ENCODE results near the gene KRTAP10-3. TPM values are rescaled to one million over a fixed set of nuclear protein-coding genes. Genes with fewer than 3 reads are reported as not detected.

KRTAP10-3 gene
- total and polyA plus RNA-seq, 7 donors: not detected

- intact Hi-C loops (cut with DNase I): loop anchor here (5.0 to 10.0 kb wide), 3 partner anchors 281 to 421 kb away; no protein-coding TSS in a partner anchor
- H3K9me3 ChIP-seq: no peaks in the 10 kb centered on the region
- no peak for TF ChIP-seq CTCF (IDR thresholded peaks at IDR 0.05)
- ATAC-seq: no peak
- 87 to 88% (median 87%) methylated on average over 7 of the region's 7 CpGs for WGBS, 3 donors
- H3K4me3 ChIP-seq: no peak overlapping the region
- DNase-seq: peak in 1 of 2 donors; percentile 39
- H3K27me3 ChIP-seq (ENCODE audit: insufficient read depth in 3 of 3, low read length in 2 of 3): peaks cover 0 to 44% (median 9%) of the 10 kb centered on the region in 3 donors
- no peaks in the 10 kb centered on the region for H3K36me3 ChIP-seq (ENCODE audit: insufficient read depth in 1 of 2, low read depth in 1 of 2)
- H3K4me1 ChIP-seq: no peaks in the 10 kb centered on the region
- no peak overlapping the region for H3K27ac ChIP-seq
Observed at GRCh38 chr21:44514218-44514520, 44.4 kb downstream of the KRTAP10-3 start.

GRCh38 chr21:44513389-44514217 is 45.0 kb downstream of the KRTAP10-3 start:
- DNase-seq: peak in 1 of 2 donors; percentile 28
- Histone ChIP-seq H3K27ac (no peak overlapping the region), H3K36me3 (ENCODE audit: insufficient read depth in 1 of 2, low read depth in 1 of 2) (no peaks in the 10 kb centered on the region), H3K27me3 (ENCODE audit: insufficient read depth in 3 of 3, low read length in 2 of 3) (peaks cover 0 to 46% (median 8%) of the 10 kb centered on the region in 3 donors), H3K9me3 (no peaks in the 10 kb centered on the region), H3K4me3 (no peak overlapping the region), H3K4me1 (no peaks in the 10 kb centered on the region)
- intact Hi-C loops (cut with DNase I): loop anchor here (5.0 to 10.0 kb wide), 3 partner anchors 281 to 421 kb away; no protein-coding TSS in a partner anchor
- 46 to 56% (median 50%) methylated on average over 14 to 15 of the region's 15 CpGs for WGBS, 3 donors
- no peak for ATAC-seq
- no peak for TF ChIP-seq CTCF (IDR thresholded peaks at IDR 0.05)

GRCh38 chr21:44512496-44513388 is 45.9 kb downstream of the KRTAP10-3 start:
- ATAC-seq (no peak), DNase-seq (peak in 1 of 2 donors; percentile 26)
- no peaks in the 10 kb centered on the region for H3K36me3 ChIP-seq (ENCODE audit: insufficient read depth in 1 of 2, low read depth in 1 of 2)
- no peak overlapping the region for H3K4me3 ChIP-seq
- no peak overlapping the region for H3K27ac ChIP-seq
- no peak for TF ChIP-seq CTCF (IDR thresholded peaks at IDR 0.05)
- WGBS, 3 donors: 62 to 67% (median 66%) methylated on average over 21 of the region's 21 CpGs
- no peaks in the 10 kb centered on the region for H3K4me1 ChIP-seq
- intact Hi-C loops (cut with DNase I): loop anchor here (5.0 to 10.0 kb wide), 3 partner anchors 282 to 422 kb away; no protein-coding TSS in a partner anchor
- no peaks in the 10 kb centered on the region for H3K9me3 ChIP-seq
- H3K27me3 ChIP-seq (ENCODE audit: insufficient read depth in 3 of 3, low read length in 2 of 3): peaks cover 0 to 55% (median 7%) of the 10 kb centered on the region in 3 donors

GRCh38 chr21:44511938-44512275 is 46.7 kb downstream of the KRTAP10-3 start:
- no peaks in the 10 kb centered on the region for H3K9me3 ChIP-seq
- intact Hi-C loops (cut with DNase I): loop anchor here (5.0 to 10.0 kb wide), 3 partner anchors 283 to 423 kb away; no protein-coding TSS in a partner anchor
- H3K27ac ChIP-seq: no peak overlapping the region
- ATAC-seq (no peak), DNase-seq (peak in 1 of 2 donors; percentile 26)
- WGBS, 3 donors: 72 to 76% (median 76%) methylated on average over 7 to 8 of the region's 8 CpGs
- H3K36me3 ChIP-seq (ENCODE audit: insufficient read depth in 1 of 2, low read depth in 1 of 2): no peaks in the 10 kb centered on the region
- H3K27me3 ChIP-seq (ENCODE audit: insufficient read depth in 3 of 3, low read length in 2 of 3): peaks cover 0 to 63% (median 9%) of the 10 kb centered on the region in 3 donors
- no peak for TF ChIP-seq CTCF (IDR thresholded peaks at IDR 0.05)
- H3K4me1 ChIP-seq: no peaks in the 10 kb centered on the region
- no peak overlapping the region for H3K4me3 ChIP-seq

All from psoas muscle (tissue), 8 donors.